Stimulated activated naive CD8-positive, alpha-beta T cell treated with anti-CD3 and anti-CD28 coated beads, Interleukin-15, Interleukin-2, amounts not matched to agents 100 ng/mL and 50 ng/mL, for 24 hours (primary cell): ENCODE measurements around the gene TMEM245.

Experiments
- H3K27ac Mint-ChIP-seq: one replicate; pipeline ENCODE4 v1.8.0; 2021; ENCODE audit warnings: mild to moderate bottlenecking, mixed read lengths
- H3K27me3 Mint-ChIP-seq: one replicate; pipeline ENCODE4 v1.8.0; 2021; ENCODE audit warnings: mixed read lengths
- H3K36me3 Mint-ChIP-seq: one replicate; pipeline ENCODE4 v1.8.0; 2021; ENCODE audit warnings: low read depth, mixed read lengths
- H3K4me1 Mint-ChIP-seq: one replicate; pipeline ENCODE4 v1.8.0; 2021; ENCODE audit warnings: low read depth, mixed read lengths
- H3K4me3 Mint-ChIP-seq: one replicate; pipeline ENCODE4 v1.8.0; 2021; ENCODE audit warnings: mild to moderate bottlenecking, mixed read lengths
- H3K9me3 Mint-ChIP-seq: one replicate; pipeline ENCODE4 v1.8.0; 2021; ENCODE audit warnings: mixed read lengths

TMEM245 gene

DNA sequence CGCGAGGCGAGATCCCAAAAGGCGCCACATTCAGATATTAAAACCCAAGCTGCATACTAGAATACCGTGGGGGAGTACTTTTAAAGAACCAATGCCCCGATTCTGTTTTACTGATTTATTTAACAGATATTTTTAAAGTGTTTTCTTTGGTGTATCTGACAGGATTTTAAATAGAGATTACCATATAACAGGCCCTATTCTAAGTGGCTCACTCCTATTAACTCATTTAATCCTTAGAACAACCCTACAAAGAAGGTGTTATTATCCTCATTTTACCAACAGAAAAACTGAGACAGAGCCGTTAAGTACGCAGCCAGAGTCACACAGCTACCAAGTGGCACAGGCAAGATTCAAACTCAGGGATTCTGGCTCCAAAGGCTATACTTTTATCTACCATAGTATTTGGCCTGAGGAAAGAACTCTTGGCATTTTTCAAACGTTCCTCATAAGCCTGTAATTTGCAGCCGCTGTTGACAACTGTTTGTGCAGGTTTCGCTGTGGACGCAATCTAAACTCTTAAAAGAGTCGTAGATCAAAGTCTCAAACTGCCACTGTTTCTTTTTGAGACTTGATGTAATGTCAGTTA lies 550 bp upstream of the TMEM245 start:
- peaks cover 13% of the 10 kb centered on the region for H3K36me3 Mint-ChIP-seq
- H3K9me3 Mint-ChIP-seq, result no peaks in the 10 kb centered on the region
- H3K27me3 Mint-ChIP-seq, result no peaks in the 10 kb centered on the region
- peak overlapping the region; percentile 67 for H3K27ac Mint-ChIP-seq
- peaks cover 43% of the 10 kb centered on the region for H3K4me1 Mint-ChIP-seq
- H3K4me3 Mint-ChIP-seq, result peak overlapping the region; percentile 94

DNA sequence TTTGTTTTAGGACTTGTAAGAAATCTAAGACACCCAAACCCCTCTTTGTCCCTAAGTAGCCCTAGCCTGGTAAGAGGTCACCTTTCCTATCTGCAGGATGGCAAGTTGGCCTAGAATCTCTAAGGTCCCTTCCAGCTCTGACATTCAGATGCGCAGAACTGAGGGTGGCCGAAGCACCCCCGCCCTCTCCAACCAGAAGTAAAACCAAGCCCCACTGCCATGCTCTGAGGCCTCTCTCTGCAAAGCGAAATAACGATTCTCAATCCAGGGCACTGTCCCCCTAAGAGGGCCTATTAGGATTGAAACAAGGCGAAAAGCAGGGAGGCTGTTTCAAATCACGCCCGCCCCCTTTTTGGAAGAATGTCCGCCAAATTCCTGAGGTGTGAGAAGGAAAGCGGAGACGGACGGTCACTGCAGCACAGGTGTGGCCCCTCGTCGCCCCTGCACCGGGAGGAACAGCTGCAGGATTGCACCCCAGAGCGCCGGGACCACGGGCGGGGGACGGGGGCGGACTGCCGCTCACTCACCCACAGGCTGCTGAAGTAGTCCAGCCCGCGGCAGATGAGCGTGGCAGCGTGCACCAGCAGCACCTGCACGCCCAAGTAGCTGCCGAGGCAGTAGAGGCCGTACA lies 824 bp downstream of the TMEM245 start:
- Mint-ChIP-seq H3K27ac (peak overlapping the region; percentile 89), H3K9me3 (no peaks in the 10 kb centered on the region), H3K4me1 (peaks cover 57% of the 10 kb centered on the region), H3K27me3 (no peaks in the 10 kb centered on the region), H3K4me3 (peak overlapping the region; percentile 94), H3K36me3 (peaks cover 26% of the 10 kb centered on the region)

DNA sequence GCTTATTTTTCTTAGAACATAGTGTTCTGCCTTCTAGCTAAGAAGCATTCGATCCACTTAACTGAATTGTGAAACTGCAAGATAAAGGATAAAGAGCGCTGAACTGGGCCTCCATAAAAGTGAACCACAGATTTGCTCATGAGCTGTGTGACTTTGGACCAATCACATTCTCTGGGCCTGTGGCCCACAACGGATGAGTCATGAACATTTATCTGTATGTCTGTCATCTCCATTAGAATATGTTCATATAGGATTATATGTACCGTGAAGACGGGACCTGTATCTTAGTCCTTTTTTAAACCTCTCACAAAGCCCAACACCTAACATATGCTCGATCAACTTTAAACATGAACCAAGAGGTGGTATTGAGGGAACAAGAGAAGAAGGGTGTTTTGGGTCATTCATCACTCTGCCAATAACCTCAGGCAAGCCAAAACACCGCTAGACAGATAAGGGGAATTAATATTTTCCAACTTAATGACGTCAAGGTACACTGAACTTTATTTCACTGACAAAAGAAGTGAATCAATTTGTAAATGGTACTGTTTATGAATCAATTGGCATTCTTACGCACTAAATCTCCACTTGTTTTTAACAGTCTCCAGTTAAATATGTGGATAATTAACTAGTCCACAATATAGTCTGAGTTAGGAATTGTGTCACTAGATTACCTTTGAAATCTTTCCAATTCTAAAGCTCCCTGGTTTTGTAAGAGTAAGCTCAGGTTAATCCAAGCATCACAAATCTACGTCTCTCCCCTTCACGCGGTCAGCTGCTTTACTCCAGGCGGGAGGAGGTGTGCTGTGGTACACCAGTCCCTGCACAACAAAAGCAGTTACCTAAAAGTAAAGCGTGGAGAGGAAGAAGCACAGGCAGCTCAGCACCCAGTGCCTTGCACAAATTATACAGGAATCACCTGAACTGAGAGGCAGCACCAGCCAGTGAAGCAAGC lies 1.6 kb downstream of the TMEM245 start:
- Mint-ChIP-seq H3K27ac (peak overlapping the region; percentile 89), H3K9me3 (no peaks in the 10 kb centered on the region), H3K4me1 (peaks cover 65% of the 10 kb centered on the region), H3K27me3 (no peaks in the 10 kb centered on the region), H3K36me3 (peaks cover 29% of the 10 kb centered on the region), H3K4me3 (peak overlapping the region; percentile 94)

DNA sequence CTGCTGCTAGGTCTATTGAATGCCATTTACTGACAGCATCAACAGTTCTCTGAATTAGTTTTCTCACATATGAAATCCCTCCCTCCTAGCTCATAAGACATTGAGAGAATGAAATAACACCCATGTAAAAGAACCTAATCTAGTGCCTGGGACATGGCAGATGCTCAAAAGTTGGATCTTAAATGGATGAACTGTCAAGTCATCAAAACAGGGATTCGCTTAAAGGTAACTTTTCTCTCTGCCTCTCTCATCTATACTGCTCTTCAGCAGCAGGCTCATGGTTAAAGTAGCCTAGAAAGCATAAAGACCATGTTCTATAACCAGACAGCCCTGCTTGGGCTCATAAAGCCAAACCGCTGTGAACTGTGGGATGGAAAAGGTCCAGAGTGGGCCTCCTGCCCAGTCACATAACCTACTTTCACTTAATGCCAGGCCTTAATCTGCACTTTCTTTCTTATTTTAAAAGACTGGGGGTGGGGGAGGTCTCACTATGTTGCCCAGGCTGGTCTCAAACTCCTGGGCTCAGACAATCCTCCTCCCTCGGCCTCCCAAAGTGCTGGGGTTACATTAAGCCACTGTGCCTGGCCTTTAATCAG lies 3.7 kb downstream of the TMEM245 start:
- H3K4me1 Mint-ChIP-seq, result peaks cover 84% of the 10 kb centered on the region
- no peaks in the 10 kb centered on the region for H3K9me3 Mint-ChIP-seq
- peak overlapping the region; percentile 47 for H3K27ac Mint-ChIP-seq
- H3K4me3 Mint-ChIP-seq, result no peak overlapping the region
- H3K27me3 Mint-ChIP-seq, result no peaks in the 10 kb centered on the region
- peaks cover 29% of the 10 kb centered on the region for H3K36me3 Mint-ChIP-seq

DNA sequence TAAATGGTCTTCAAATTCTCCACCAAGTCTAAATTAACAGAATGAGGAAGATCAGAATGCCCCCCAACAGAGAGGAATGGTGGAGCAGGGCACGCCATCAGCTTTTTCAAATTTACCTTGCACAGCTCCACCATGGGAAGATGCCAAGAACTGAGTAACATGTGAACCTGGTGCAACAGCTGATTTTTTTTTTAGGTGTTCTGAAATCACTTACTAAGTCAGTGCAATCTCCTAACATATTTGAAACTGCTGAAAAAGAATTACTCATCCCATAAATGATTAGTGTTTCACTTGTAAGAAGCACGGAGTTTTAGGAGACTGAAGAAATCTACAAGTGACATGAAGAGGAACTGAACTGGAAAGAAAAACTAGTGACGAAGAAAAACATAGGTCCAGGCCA lies 5.1 kb downstream of the TMEM245 start:
- H3K4me1 Mint-ChIP-seq, result peaks cover 89% of the 10 kb centered on the region
- H3K9me3 Mint-ChIP-seq, result no peaks in the 10 kb centered on the region
- no peaks in the 10 kb centered on the region for H3K27me3 Mint-ChIP-seq
- peak overlapping the region; percentile 20 for H3K4me3 Mint-ChIP-seq
- H3K36me3 Mint-ChIP-seq, result peaks cover 29% of the 10 kb centered on the region
- peak overlapping the region; percentile 66 for H3K27ac Mint-ChIP-seq

DNA sequence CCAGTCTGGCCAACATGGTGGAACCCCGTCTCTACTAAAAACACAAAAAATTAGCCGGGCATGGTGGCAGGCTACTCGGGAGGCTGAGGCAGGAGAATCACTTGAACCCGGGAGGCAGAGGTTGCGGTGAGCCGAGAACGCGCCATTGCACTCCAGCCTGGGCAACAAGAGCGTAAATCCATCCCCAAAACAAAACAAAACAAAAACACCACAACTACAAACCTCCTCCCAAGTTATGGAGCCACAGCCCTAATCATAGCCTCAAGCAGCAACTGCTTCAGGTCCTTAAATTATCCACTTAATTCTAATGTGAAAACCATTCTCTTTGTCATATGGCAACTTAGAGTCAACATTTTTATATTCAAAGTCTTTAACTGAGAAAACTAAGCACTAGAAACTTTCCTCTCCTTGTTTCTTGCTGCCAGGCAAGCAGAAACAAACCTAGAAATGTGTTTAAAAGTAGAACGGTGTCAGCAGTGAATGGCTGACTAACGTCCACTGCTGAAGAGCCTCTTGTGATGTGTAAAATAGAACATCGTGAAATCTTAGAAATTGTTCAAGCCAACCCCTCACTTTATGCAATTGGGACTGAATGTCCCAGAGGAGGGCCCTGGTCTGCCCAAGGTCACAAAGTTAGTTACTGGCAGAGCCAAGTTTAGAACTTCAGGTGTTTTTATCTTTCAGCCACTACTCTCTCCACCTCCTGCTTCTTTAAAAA lies 5.7 kb downstream of the TMEM245 start:
- peaks cover 95% of the 10 kb centered on the region for H3K4me1 Mint-ChIP-seq
- no peaks in the 10 kb centered on the region for H3K27me3 Mint-ChIP-seq
- H3K9me3 Mint-ChIP-seq, result no peaks in the 10 kb centered on the region
- peak overlapping the region; percentile 76 for H3K27ac Mint-ChIP-seq
- peaks cover 29% of the 10 kb centered on the region for H3K36me3 Mint-ChIP-seq
- peak overlapping the region; percentile 26 for H3K4me3 Mint-ChIP-seq

DNA sequence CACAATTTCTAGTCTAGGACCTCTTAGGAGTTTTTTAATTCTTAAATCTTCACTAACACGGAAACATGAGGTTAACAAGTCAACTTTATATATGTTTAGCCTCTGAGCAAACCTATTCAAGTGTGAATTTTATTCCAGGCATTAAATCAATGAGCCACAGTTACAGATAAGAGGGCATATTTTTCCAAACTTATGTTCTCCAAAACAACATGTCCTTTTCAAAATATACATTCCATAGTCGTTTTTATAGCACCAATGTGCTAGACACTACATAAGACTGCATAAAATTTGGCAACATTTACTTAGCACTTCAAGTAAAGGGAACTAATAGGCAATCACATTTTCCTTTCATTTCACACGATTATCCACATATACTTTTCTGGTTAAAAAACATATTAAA lies 6.5 kb downstream of the TMEM245 start:
- Mint-ChIP-seq H3K9me3 (no peaks in the 10 kb centered on the region), H3K27ac (no peak overlapping the region), H3K4me3 (peak overlapping the region; percentile 26), H3K36me3 (peaks cover 29% of the 10 kb centered on the region), H3K27me3 (no peaks in the 10 kb centered on the region), H3K4me1 (peaks cover 97% of the 10 kb centered on the region)

DNA sequence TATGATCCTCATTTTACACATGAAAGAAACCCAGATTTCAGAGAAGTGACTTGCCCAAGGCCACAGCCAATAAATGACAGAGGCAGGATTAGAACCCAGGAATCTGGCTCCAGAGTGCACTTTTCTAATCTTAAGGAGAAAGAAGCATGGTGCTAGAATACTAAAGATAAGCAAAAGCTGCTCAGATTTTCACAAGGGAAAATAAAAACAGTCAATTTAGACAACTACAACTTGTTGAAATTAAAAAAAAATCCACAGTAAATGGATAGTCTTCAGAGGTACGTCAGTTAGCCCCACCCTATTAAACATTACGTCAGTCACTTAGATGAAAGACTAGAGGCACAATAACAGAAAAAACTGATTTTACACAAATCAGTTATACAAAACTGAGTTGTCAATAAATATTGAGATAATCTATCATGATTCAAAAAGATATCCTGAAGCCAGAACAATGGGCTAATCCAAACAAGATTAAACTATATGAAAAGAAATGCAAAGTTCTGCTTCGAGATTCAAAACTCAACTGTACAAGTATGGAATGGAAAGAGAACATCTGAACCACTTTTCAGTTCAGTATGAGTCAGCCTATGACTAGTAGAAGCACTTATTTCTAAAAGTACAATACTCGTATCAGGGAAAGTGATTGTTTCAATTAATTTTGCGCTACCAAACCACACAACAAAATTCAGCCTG lies 9.3 kb downstream of the TMEM245 start:
- no peaks in the 10 kb centered on the region for H3K9me3 Mint-ChIP-seq
- peaks cover 89% of the 10 kb centered on the region for H3K4me1 Mint-ChIP-seq
- H3K27ac Mint-ChIP-seq, result peak overlapping the region; percentile 86
- H3K27me3 Mint-ChIP-seq, result no peaks in the 10 kb centered on the region
- peaks cover 22% of the 10 kb centered on the region for H3K36me3 Mint-ChIP-seq
- H3K4me3 Mint-ChIP-seq, result peak overlapping the region; percentile 64

DNA sequence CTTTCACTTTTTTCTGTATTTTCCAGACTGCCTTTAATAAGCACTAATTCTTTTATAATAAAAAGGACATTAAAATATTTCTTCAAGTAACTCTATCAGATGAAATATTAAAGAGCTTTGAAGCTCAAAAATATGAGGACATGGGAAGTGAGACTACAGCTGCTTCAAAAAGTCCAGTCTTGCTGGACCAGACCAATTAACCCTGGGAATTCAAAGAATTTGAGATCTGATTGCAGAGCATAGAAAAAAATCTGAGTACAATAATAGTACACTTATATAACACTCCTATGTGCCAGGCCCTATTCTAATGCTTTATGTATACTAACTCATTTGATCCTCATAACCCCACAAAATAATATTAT lies 9.8 kb downstream of the TMEM245 start:
- Mint-ChIP-seq H3K4me1 (peaks cover 88% of the 10 kb centered on the region), H3K9me3 (no peaks in the 10 kb centered on the region), H3K4me3 (peak overlapping the region; percentile 64), H3K27me3 (no peaks in the 10 kb centered on the region), H3K36me3 (peaks cover 24% of the 10 kb centered on the region), H3K27ac (peak overlapping the region; percentile 86)

DNA sequence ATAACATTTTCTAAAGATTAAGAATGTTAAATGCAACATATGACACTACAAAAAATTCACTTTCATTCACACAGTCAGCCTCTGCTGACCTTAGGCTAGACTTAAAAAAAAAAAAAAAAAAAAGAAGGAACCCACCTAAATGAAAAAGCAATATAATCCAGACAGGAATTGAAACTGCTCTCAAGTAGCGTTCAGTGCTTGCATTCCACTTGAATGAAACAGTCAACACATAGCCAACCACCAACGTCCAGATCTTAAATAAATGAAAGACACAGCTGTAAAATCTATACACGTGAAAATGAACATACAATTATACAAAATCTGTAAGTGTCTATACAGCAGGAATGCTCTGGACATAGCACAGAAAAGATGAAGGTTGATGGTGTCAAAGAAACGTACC lies 11.4 kb downstream of the TMEM245 start:
- Mint-ChIP-seq H3K36me3 (peaks cover 25% of the 10 kb centered on the region), H3K27ac (no peak overlapping the region), H3K4me3 (no peak overlapping the region), H3K27me3 (no peaks in the 10 kb centered on the region), H3K9me3 (peaks cover 4% of the 10 kb centered on the region), H3K4me1 (peaks cover 78% of the 10 kb centered on the region)

DNA sequence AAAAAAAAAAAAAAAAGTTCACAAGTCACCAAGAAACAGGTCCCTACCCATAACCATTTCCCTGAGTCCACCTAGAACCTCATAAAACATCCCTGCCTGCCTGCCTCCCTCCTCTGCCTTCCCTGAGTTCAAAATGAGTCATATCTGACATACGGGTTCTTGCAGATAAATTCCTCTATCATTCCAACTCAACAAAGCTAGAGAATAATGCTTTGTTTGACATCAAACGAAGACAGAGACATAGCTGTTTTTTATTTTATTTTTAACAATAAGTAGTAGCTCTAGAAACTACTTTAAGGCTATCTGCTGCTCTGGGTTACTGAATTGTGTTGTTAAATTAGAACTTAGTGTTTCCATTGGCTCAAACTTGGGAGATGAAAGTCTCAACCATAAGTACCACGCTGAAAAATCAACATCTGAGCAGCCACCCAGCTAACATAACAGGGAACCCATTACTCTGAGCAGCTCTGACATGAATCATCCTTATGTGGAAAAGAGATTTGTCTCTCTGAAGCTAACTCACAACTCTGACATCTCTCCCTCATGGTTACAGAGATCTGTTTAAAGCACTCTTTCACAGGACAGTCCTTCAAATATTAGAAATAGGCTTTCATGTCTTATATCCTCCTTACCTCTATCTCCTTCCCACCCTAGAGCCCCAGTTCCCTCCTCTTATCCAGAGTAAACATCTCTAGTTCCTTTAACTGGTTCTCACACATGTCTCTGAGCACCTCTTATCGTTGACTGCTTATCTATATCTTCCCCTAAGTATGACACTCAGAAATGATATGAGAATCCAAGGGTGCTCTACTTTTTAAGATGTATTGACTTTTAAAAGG lies 12.1 kb downstream of the TMEM245 start:
- Mint-ChIP-seq H3K4me3 (peak overlapping the region; percentile 27), H3K9me3 (peaks cover 4% of the 10 kb centered on the region), H3K36me3 (peaks cover 32% of the 10 kb centered on the region), H3K27ac (peak overlapping the region; percentile 85), H3K27me3 (no peaks in the 10 kb centered on the region), H3K4me1 (peaks cover 78% of the 10 kb centered on the region)

DNA sequence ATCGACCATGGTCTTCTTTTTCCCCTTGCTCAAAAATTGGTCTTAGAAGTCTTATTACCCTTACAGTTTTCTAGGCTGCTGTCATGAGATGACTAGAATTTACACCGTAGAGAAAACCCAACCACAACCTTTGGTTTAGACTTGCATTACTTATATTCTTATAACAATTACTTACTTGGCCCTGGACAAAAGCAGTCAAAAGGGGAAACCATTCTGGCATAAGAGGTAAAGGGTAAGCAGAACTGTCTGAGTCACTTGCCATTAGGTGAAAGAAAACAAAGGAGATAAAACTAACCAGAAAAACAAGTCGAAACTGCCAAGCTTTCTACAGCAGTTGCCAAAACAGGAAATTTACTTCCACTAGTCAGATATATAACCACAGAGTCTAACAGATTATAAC lies 17.9 kb downstream of the TMEM245 start:
- peaks cover 74% of the 10 kb centered on the region for H3K4me1 Mint-ChIP-seq
- H3K9me3 Mint-ChIP-seq, result peaks cover 4% of the 10 kb centered on the region
- H3K27ac Mint-ChIP-seq, result peak overlapping the region; percentile 86
- H3K36me3 Mint-ChIP-seq, result peaks cover 58% of the 10 kb centered on the region
- H3K27me3 Mint-ChIP-seq, result no peaks in the 10 kb centered on the region
- H3K4me3 Mint-ChIP-seq, result peak overlapping the region; percentile 70

DNA sequence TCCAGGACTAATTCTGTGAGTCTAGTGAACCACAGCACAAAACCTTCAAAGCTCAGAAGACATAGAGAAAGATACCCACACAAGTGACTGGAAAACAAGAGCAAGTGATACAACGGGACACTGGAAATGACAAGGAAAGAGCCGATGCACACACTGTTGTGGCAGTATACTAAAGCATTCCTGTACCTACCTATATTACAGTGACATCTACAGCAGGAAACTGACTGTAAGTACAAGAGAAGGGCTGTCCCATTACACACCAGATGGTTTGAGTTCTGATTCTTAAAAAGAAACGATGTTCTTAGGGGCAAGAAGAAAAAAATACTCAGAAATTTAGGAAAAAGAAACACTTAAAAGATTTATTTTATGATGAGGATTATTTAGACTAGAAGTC lies 18.5 kb downstream of the TMEM245 start:
- H3K4me3 Mint-ChIP-seq, result peak overlapping the region; percentile 70
- peak overlapping the region; percentile 86 for H3K27ac Mint-ChIP-seq
- H3K36me3 Mint-ChIP-seq, result peaks cover 56% of the 10 kb centered on the region
- H3K9me3 Mint-ChIP-seq, result peaks cover 4% of the 10 kb centered on the region
- peaks cover 77% of the 10 kb centered on the region for H3K4me1 Mint-ChIP-seq
- no peaks in the 10 kb centered on the region for H3K27me3 Mint-ChIP-seq
